ENCODE data around the gene COL7A1. TPM values are rescaled to one million over a fixed set of nuclear protein-coding genes. Genes with fewer than 3 reads are reported as not detected.
A peak's percentile ranks its signal among the peaks of the same experiment; 100 is the strongest.

COL7A1 gene
- total and polyA plus RNA-seq, 4 donors: 4.3 to 18.7 (median 8.5) TPM

DNA sequence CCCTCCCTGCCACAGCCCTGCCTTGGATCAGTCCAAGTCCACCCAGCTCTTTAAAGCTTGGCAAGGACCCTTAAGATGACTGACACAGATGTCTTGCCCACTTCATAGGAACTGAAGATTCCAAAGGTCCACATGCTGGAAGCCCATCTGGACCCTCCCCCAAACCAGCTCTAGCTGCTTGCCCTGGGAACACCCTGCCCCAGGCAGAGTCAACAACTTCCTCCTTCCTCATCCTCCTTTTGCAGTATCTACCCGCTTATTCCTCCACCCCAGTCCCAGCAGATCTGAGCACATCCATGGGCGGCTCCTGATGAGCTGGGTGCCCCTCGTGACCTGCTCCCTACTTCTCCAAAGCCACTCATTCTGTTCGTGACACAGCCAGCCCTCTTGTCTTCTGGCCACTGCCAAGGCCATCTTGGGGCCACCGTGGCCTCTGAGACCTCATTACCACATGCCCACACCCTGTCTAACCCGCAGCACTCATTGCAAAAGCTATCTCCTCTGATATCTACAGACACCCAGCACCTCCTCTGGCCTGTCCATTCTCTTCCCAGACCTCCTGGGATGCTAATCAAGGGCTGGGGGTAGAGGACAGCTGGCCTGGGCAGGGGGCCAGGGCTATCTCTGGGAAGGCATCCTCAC is 36.5 kb downstream of the COL7A1 start:
- H3K36me3 ChIP-seq (ENCODE audit: control insufficient read depth in 4 of 4, insufficient read depth in 4 of 4, low read length in 4 of 4): no peaks in the 10 kb centered on the region
- no peaks in the 10 kb centered on the region for H3K27me3 ChIP-seq (ENCODE audit: control insufficient read depth in 3 of 3, insufficient read depth in 3 of 3, low read length in 2 of 3)
- ATAC-seq (ENCODE audit: insufficient read depth, low FRiP score): peak; percentile 7
- no peak for DNase-seq
- WGBS, 2 donors: 34 to 56% methylated on average over 6 of the region's 6 CpGs
- H3K27ac ChIP-seq (ENCODE audit: low read depth in 1 of 2, low read length in 1 of 2): peak overlapping the region in 1 of 2 donors; percentile 4
- TF ChIP-seq, protein P1, sequence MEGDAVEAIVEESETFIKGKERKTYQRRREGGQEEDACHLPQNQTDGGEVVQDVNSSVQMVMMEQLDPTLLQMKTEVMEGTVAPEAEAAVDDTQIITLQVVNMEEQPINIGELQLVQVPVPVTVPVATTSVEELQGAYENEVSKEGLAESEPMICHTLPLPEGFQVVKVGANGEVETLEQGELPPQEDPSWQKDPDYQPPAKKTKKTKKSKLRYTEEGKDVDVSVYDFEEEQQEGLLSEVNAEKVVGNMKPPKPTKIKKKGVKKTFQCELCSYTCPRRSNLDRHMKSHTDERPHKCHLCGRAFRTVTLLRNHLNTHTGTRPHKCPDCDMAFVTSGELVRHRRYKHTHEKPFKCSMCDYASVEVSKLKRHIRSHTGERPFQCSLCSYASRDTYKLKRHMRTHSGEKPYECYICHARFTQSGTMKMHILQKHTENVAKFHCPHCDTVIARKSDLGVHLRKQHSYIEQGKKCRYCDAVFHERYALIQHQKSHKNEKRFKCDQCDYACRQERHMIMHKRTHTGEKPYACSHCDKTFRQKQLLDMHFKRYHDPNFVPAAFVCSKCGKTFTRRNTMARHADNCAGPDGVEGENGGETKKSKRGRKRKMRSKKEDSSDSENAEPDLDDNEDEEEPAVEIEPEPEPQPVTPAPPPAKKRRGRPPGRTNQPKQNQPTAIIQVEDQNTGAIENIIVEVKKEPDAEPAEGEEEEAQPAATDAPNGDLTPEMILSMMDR (IDR thresholded peaks at IDR 0.05; ENCODE audit: control extremely low read depth, extremely low read depth): no peak
- H3K9ac ChIP-seq (ENCODE audit: insufficient read depth in 1 of 2, low read length in 2 of 2): no peak overlapping the region
- no peaks in the 10 kb centered on the region for H3K9me3 ChIP-seq (ENCODE audit: control insufficient read depth in 4 of 4, insufficient read depth in 3 of 4, low read length in 3 of 4)
- no peak overlapping the region for H3K4me3 ChIP-seq
- H3K4me1 ChIP-seq (ENCODE audit: control insufficient read depth in 5 of 5, insufficient read depth in 5 of 5, low read length in 5 of 5): peaks cover 0 to 40% (median 13%) of the 10 kb centered on the region in 5 donors

DNA sequence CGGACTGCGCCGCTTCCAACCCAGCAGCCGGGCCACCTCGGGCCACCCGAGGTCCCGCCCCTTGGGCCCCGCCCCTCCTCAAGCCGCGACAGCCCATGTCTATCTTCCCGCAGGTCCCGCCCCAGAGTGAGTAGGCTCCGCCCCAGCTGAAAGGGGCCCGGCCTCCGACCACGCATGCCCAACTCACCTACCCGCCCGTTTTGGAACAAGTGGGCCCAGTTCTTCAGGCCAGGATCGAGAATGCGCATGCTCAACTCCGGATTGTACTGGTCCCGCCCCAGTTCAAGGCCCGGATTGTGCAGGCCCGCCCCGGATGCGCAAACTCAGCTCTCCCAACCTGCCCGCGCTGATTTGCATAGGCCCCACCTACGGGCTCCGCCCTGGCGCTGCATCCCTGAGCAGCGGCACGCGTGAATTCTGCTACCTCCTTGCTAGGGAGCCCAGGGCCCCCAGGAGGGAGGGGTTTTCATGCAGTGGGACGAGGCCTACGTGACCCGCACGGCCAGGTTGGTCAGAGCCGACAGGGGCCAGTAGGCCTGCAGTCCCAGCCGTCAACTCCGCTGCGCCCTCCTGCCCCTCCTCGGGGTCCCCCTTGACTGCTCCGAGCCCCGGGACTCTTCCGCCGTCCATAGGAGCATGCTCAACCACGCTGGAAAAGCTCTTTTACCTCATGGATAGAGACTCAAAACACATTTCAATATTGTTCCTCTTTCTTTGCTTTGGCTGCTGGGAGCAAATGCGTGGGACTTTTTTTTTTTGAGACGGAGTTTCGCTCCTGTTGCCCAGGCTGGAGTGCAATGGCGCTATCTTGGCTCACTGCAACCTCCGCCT is 38.1 kb downstream of the COL7A1 start, which contains the start of gene PFKFB4:
PFKFB4 (minus strand) TSS at position 8 of the 831 bp plus-strand sequence. CDS start 26 bp downstream, outside the sequence.
- H3K4me1 ChIP-seq (ENCODE audit: control insufficient read depth in 5 of 5, insufficient read depth in 5 of 5, low read length in 5 of 5): peaks cover 0 to 40% (median 12%) of the 10 kb centered on the region in 5 donors
- no peaks in the 10 kb centered on the region for H3K9me3 ChIP-seq (ENCODE audit: control insufficient read depth in 4 of 4, insufficient read depth in 3 of 4, low read length in 3 of 4)
- DNase-seq (peak; percentile 99 to 100 (median 100)), ATAC-seq (ENCODE audit: insufficient read depth, low FRiP score) (peak; percentile 92)
- no peak within 1 kb of the TSS for H3K9ac ChIP-seq (ENCODE audit: insufficient read depth in 1 of 2, low read length in 2 of 2)
- H3K4me3 ChIP-seq: peak within 1 kb of the TSS; percentile 43
- no peaks in the 10 kb centered on the region for H3K27me3 ChIP-seq (ENCODE audit: control insufficient read depth in 3 of 3, insufficient read depth in 3 of 3, low read length in 2 of 3)
- TF ChIP-seq, protein P1 (IDR thresholded peaks at IDR 0.05; ENCODE audit: control extremely low read depth, extremely low read depth): no peak
- H3K36me3 ChIP-seq (ENCODE audit: control insufficient read depth in 4 of 4, insufficient read depth in 4 of 4, low read length in 4 of 4): no peaks in the 10 kb centered on the region
- H3K27ac ChIP-seq (ENCODE audit: low read depth in 1 of 2, low read length in 1 of 2): peak within 1 kb of the TSS; percentile 39 to 75
- WGBS, 2 donors: 0 to 1% methylated on average over 50 to 53 of the region's 53 CpGs

DNA sequence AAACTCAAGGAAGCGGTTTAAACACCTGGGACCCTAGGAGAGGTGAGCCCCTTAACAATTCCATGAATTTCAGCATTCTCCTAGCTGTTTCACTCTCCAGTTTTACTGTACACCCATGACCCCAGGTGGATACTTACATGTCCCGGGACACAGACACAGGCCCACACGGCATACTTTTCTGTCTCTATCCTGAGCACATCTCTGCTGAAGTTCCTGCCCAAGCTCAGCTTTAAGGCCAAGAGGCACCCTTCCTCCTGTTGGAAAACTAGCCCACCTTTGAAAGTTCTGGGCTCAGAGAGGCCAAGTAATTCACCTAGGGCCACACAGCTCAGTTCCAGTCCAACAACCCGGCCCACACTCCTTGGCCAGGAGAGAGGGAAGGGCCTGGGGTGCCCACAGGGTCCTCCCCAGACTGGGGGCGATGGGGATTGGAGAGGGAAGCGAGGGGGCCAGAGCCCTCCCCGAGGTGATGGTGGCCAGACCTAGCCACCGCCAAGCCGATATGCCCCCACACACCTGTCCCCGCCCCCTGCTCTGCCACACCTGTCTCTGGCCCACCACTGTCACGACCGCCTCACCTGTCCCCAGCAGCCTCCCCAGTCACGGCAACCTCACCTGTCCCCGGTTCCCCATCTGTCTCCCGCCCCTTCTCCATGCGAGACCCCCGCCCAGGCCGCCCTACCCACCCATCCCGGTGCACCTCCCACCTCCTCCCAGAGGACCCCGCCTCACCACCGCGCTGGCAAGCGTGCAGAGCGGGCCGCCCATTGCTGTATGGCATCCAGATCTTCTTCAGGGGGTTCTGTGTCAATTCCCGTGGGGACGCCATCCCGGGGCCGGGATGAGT is 39.0 kb downstream of the COL7A1 start:
- H3K27ac ChIP-seq (ENCODE audit: low read depth in 1 of 2, low read length in 1 of 2): peak overlapping the region in 1 of 2 donors; percentile 74

More for the DNA sequence above, 39.0 kb downstream of the COL7A1 start:
- H3K4me1 ChIP-seq (ENCODE audit: control insufficient read depth in 5 of 5, insufficient read depth in 5 of 5, low read length in 5 of 5): peaks cover 0 to 36% (median 12%) of the 10 kb centered on the region in 5 donors
- ATAC-seq (ENCODE audit: insufficient read depth, low FRiP score): no peak
- no peaks in the 10 kb centered on the region for H3K36me3 ChIP-seq (ENCODE audit: control insufficient read depth in 4 of 4, insufficient read depth in 4 of 4, low read length in 4 of 4)
- no peaks in the 10 kb centered on the region for H3K27me3 ChIP-seq (ENCODE audit: control insufficient read depth in 3 of 3, insufficient read depth in 3 of 3, low read length in 2 of 3)
- no peak overlapping the region for H3K9ac ChIP-seq (ENCODE audit: insufficient read depth in 1 of 2, low read length in 2 of 2)
- WGBS, 2 donors: 18% methylated on average over 28 to 29 of the region's 29 CpGs
- no peak for DNase-seq
- no peaks in the 10 kb centered on the region for H3K9me3 ChIP-seq (ENCODE audit: control insufficient read depth in 4 of 4, insufficient read depth in 3 of 4, low read length in 3 of 4)
- TF ChIP-seq, protein P1 (IDR thresholded peaks at IDR 0.05; ENCODE audit: control extremely low read depth, extremely low read depth): no peak
- peak overlapping the region; percentile 43 for H3K4me3 ChIP-seq

Measured in lung (tissue), 12 donors.